Amniotic stem cell (primary cell): ENCODE data around the gene CFAP92.

Experiments used
- DNase-seq: peaks from one replicate; lab custom pipeline; 2025; lab: John Stamatoyannopoulos, UW

The CFAP92 gene

DNA sequence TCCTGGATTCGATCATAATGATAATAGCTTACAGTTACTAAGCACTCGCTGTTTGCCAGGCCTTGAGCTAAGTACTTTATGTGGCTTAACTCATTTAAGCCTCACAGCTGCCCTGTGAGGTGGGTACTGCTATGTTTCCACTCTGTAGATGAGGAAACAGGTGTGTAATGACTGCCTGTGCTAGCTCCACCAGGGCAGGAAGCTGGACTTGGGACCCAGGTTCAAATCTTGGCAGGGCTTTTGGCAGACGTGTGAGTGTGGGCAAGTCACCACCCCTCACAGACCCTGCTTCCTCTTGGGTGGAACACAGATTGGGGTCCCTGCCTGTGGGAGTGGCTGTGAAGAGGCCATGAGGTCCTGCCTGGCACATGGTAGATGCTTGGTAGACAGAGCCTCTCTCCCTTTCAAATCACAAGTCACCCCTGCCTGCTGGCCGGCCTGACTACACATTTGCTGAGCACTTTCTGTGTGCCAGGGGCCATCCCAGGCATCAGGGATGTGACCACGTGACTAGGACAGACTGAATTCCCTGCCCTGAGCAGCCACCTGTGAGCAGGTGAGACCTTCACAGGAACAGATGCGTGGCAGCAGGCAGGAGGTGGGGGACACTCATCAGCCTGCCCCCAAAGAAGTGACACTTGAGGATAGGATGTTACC, 10.9 kb upstream of the CFAP92 start:
- DNase-seq = no peak

DNA sequence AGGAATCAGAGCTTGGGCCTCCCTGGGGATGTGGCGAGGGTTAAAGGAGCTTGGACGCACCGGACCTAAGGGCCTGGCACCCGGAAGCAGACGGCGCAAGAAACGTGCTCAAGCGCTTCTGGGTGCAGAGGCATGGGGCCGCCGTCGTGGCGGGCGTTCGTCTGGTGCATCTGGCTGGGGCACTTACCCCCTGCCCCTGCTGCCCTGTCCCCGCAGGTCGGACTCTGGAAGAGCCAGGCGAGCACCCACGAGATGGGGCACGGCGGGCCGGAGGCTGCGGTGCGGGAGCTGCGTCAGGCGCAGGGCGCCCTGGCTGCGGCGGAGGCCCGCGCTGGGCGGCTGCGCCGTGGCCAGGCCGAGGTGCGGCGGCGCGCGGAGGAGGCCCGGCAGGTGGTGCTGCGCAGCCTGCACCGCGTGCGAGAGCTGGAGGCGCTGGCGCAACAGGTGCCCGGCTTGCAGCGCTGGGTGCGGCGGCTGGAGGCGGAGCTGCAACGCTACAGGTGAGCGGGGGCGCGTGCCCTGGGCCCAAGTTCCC, 9.8 kb upstream of the CFAP92 start:
- DNase-seq = no peak

DNA sequence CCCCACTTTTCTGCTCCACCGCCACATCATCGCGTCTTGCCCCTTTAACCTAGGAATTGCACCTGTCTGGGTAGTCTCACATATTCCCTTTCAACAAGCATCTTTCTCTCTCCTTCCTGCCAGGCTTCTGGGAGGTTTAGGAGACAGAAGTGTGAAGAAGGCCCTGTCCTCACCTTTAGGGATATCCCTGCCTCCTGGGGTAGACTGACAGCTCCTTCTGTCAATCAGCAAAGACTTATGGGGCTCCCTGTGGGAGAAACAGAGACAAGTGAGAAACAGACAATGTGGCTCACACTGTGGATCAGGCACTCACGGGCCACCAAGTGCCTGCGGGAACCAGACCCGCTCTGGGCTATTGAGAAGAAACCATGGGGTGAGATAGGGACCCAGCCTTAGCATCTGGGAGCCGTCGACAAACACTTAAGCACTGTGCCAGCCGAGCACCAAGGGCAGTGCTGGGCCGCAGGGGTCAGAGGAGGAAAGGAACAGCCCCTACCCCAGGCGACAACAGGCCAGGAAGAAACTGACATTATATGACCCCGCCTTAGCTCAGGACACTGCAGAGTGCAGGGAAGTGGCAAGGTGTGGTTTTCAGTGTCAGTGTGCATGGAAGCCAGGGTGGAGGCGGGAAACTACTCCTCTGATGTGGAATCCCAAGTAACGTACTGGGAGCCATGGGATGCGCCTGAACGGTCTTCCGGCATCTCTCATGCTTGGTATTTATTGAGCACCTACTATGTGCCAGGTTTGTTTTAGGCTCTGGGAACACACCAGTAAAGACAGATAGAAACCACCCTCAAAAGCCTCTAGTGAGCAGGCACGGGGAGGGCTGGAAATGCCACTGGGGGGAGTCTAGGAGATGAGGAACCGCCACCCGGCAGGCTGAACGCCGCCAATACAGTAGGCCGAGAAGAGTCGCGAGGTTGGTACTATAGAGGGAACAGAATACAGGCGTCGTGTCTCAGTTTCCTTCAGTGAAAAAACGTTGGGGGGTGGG, 9.0 kb upstream of the CFAP92 start:
- no peak for DNase-seq

DNA sequence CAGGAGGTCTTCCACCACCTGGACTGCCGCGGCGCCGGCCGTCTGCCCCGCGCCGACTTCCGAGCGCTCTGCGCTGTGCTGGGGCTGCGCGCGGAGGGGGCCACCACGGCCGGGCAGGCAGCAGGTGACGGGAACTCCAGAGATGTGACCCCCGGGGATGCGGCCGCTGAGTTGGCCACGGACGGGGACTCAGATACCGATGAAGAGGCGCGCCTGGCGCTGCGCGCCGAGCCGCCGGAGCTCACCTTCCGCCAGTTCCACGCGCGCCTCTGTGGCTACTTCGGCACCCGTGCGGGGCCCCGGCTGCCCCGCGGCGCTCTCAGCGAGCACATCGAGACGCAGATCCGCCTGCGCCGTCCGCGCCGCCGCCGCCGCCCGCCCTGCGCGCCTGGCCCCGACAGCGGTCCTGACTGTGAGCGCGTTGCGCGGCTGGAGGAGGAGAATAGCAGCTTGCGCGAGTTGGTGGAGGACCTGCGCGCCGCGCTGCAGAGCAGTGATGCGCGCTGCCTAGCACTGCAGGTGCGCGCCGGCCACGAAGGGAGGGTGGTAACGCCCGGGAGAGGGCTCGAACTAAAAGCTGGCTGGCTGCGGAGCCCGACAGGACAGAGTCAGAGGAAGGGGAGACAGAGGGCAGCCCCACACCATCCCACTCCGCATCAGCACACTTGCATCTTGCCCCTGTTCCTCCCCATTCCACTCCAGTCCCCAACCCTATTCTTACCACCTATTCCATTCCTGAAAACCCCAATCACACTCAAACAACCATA, 8.1 kb upstream of the CFAP92 start:
- no peak for DNase-seq

DNA sequence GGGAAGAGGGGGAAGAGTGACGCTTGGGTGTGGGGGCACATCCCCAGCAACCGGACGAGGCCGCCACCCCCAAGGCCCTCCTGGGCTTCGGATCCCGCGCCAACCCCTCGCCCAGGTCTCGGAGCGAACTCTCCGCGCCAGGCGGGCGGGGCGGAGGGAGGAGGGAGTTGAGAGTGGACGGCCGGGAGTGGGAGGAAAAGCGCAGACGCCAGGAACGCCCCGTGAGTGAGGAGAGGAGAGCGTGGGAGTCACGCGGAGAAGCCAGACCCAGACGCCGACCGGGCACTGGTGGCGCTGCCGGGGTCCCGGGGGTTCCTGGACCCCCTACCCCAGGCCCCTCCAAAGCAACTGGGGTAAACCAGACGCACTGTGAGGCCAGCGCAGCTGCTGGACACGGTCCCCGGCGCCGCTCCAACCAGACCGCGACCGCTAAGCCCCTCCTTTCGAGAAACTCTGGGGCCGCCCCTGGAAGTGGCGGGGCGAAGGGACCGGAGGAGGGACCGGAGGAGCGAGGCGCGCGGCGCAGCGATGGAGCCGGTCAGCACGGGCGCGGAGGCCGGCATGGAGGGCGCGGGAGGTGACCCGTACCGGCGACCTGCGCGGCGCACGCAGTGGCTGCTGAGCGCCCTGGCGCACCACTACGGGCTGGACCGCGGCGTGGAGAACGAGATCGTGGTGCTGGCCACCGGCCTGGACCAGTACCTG, 7.4 kb upstream of the CFAP92 start, which contains the start of gene EFCC1:
Gene EFCC1 (plus strand): TSS at position 204 of the 705 bp plus-strand sequence. CDS start 325 bp downstream, at position 529.
- no peak for DNase-seq

DNA sequence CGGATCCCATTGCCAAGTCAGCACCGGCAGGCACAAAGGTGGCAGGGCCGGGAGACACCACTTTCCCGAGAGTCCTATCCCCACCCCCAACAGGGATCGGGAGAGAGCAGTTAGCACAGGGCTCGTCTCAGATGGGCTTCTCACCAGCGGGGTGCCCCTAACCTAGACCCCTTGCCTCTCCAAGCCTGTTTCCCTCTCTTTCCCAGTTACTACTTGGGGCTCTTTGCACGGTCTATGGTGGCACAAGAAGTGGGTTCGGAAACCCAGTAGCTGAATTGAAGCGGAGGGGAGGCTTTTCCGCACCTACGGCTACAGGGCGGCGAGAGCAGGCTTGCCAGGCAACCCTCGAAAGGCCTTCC, 6.8 kb upstream of the CFAP92 start:
- no peak for DNase-seq

DNA sequence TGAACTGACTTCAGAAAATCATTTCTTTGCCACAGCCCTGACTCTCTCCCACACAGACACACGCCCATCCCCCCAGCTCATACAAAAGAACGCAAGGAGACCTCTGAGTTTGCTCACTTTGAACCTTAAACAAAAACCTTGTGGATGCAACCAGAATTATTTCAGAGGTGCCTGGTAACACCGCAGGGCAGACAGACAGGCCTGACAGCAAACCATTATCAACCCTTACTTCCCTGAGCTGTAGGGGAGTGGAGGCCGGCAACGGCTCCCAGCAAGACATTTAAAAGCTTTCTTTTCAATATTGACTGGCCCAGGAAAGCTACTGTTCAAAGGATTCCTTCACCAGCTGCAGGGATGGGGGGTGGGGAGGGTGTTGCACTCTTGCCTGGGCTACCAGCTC, 5.2 kb upstream of the CFAP92 start:
- DNase-seq = no peak

DNA sequence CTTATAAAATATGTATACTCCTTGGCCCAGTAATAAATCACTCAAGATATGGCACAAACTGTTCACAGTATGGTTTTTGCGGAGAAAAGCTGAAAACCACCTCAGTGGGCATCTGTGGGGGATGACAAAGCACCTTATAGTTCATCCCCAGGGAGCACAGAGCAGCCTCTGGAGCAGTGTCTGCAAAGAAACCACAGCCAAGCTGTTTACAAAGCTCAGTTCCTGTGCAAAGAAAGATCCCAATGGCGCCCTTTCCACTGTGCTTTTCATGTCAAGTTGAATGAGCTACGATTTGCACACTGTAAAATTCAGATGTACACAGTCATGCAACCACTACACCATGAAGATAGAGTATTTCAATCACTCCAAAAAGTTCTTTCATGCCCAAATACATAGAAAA, 4.7 kb upstream of the CFAP92 start:
- no peak for DNase-seq

DNA sequence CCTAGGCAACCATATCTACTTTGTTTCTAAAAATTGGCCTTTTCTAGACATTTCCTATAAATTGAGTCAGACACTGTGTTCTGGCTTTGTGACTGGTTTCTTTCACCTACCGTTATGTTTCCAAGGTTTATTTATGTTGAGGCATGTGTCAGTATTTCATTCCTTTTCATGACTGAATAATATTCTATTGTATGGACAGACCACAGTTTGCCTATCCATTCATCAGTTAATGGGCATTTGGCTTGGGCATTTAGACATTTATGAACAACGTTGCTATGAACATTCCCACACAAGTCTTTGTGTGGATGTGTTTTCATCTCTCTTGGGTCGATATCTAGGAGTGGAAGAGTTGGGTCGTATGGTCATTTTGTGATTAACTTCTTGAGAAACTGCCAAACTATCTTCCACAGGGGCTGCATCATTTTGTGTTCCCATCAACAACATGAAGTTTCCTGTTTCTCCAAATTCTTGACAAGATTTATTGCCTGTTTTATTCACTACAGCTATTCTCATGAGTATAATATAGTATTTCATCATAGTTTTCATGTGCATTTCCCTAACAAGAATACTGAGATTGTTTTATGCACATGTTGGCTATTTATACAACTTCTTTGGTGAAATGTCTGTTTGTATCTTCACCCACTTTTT, 3.7 kb upstream of the CFAP92 start:
- no peak for DNase-seq

DNA sequence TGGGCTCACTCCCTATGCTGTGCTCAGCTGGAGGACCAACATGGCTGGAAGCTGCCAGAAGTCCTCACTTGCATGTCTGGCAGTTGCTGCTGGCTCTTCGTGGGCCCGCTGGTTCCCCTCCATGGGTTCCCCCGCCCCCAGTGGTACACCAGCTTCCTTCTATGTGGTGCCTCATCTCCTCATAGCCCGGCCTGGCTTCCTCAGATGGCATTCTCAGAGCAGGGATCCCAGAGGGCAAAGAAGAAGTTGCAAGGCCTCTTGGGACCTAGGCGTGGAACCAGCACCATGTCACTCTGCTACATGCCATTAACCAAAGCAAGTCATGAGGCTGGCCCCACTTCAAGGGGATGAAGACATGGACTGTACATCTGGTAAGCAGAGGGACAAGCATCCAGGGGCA, 2.9 kb upstream of the CFAP92 start:
- no peak for DNase-seq

DNA sequence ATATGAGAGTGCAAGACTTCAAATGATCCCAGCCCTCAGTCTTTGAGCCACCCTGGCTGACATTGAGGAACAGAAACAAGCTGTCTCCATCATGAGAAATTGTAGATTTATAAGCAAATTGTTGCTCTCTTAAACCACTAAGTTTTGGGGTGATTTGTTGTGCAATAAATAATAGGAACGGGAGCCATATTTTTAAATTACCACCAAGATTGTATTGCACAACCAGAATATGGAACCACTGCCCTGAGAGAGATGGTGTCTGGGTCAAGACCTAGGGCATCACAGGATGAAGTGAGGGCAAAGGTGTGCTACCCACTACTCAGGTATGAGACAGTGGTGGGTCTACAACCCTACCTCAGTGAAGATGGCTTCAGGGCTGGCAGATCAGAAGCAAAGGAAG, 2.3 kb upstream of the CFAP92 start:
- no peak for DNase-seq

DNA sequence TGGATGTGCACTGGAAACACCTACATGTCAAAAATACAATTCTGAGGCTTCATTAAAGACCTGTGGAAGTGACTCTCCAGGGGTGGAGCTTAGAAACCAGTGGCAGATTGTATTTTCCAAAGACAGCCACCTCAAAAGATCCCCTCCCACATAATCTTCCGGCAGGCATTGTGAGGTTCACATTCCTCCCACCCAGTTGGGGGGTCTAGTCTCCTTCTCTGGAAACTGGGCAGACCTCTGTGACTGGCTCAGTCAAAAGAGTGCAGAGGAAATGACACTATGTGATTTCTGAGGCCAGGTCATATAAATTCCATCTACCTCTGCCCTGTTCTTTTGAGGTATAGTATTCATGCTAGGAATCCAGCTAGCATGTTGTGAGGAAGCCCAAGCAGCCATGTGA, 1.9 kb upstream of the CFAP92 start:
- no peak for DNase-seq

DNA sequence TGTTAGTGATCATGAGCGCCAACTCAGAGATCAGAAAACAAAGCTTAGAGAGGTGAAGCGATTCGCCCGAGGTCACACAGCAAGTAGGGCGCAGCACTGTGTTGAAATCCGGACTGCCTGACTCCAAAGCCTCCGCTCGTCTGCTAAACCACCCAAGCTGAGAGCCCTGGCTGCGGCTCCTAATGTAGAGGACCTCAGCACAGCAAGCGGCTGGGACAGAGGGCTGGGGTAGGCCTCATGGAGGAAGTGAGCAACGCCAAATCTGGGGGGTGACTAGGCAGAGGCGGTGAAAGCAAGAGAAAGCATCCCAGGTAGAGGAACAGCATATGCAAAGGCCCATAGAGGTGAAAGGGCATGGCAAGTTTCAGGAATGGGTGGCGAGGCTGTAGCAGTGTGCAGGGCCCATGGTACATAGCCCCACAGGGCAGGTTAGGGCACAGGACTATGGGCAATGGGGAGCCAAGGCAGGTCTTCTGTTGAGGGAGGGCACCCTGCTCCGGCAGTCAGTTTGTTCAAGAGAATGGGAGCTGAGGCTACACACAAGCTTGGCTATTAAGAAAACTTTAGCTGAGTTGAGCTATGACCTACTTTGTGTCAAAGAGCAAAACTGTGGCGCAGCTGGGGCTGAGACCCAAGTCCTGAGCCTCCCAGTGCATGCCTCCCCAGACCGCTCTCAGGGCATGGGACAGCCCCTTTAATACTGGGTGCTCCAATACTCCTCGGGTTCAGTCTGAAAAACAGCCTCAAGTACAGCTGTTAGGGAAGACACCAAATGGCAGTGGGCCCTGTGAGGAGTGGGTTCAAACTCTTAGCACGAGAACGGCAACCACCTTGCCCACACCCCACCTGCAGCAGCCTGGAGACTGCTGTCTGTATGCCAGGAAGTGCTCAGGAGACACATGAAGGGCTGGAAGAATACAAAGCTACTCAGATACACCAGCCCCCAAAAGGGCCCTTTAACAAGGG, 988 bp upstream of the CFAP92 start:
- no peak for DNase-seq

DNA sequence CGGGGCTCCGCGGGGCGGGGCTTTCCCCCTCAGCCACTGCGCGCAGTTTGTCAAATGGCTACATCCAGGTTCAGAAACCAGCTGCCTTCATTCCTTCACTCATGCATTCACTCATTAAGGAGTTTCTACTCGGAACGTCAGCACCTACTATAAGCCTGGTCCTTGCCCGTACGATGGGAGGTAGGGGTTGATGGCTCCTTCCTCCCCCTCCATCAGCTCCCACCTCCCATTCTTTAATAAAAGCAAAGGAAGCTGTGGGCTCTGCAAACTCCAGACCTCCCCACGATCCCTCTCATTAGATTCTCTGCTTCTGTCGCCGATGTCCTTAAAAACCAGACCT, 267 bp upstream of the CFAP92 start:
- no peak for DNase-seq

DNA sequence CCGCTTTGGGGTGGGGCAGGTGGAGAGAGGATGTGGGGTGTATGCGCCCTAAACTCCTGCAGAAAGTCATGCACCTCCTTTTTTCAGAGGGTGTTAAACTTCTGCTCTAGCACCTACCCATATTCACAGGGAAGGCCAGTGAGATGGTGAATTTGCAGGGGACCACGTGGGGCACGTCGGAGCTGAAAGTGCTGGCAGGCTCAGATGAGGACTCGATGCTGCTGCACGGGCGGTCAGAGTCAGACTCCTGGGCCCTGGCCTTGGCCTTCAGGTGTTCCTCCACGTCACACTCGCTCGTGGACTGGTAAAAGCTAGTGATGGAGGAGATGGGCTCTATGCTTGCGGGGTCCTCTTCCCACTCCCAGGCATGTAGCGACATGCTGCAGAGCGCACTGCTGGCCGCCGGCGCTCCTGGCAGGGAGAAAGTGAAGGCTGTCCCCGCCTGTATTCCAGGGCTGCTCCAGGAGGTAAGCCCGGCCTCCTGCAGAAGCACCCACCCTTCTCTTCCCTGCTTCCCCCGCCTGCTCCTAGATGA, 883 bp downstream of the CFAP92 start:
- DNase-seq = no peak

DNA sequence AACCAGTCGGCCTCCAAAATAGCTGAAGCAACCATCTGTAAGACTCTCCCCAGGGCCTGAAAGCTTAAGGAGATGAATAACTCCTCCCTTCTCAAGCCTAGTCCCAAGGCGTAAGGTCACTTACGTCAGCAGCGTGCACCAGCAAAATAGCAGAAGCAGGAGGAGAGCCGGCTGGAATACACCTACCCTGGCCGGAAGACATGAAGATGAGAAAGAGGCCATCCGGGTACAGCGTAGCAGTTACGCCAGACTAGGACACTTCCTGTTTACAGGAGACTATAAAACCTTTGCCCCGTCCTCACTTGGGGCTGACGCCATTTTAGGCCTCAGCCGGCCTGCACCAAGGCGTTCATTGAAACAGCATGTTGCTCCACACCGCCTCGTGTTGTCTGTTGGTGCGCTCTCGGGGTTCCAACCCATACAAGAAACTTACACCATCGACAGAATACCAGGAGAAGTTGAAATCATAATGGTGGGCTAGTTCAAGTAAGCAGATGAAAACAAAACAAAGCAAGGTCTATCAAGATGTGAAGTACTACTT, 2.5 kb downstream of the CFAP92 start:
- DNase-seq = no peak

DNA sequence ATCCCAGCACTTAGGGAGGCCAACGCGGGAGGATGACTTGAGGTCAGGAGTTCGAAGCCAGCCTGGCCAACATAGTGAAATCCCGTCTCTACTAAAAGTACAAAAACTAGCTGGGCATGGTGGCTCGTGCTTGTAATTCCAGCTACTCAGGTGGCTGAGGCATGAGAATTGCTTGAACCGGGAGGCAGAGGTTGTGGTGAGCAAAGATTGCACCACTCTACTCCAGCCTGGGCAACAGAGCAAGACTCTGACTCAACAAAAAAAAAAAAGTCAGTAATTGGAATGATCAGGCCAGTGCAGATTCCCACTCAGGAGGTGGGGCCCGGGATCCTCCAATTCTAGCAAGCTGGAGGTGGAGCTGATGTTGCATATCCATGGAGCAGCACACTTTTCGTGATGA, 5.6 kb downstream of the CFAP92 start:
- no peak for DNase-seq

DNA sequence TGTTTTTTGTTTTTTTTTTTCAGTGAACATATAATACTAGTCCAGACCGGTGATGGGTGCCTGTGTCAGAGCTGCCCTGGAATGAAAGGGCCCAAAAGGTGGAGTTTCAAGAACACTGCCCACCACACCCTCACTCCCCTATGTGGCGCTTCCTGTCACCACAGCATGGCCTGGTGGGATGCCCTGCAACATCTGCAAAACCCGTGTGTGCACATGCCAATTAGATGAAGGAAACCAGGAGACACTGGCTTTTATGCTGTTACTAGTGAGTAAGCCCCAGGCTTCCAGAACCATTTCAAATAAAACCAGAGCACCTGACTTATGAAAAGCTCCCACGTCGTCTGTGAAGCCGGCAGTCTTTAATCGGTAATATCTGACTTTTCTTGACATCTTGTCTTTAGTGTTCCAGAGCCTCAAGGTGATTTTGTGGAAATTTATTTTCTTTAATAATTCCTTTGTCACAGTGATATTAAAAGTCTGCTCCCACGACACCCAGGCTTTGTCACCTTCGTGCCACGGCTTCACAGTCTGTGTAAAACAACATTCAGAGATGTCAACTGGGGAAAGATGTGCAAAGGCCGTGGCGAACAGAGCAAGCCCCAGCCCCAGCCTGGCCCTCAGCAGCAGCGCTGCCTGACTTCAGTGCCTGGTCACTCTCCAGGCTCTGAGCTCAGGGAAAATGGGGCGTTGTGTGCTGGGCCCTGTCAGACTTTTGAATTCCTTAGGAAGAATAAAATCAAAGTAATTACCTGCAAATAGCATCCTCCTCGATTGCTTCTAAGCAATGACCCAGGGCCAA, 6.4 kb downstream of the CFAP92 start:
- DNase-seq = no peak

DNA sequence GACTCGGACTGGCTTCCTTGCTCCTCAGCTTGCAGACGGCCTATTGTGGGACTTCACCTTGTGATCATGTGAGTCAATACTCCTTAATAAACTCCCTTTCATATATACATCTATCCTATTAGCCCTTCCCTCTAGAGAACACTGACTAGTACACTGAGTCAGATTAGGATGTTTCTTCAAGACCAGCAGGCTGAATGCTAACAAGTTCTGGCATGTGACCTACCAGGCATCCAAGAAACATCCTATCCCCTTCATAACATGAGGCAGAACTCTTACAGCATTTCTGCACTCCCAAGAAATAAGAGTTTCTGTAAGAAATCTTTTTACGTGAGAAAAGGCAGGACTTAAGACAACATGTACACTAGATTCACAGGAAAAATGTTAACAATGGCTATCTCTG, 9.3 kb downstream of the CFAP92 start:
- DNase-seq = no peak
